Endodermal cell (in vitro differentiated cells): ENCODE data around the gene ABCD4. TPM values are rescaled to one million over a fixed set of nuclear protein-coding genes. Genes with fewer than 3 reads are reported as not detected.

ENCODE experiments used
- DNase-seq: peaks from one replicate; pipeline ENCODE4 v3.0.0-alpha.2; 2017
- H3K27ac ChIP-seq: 2 replicates; pipeline ENCODE4 v1.5.1; 2013; ENCODE audit warnings: mild to moderate bottlenecking, low read depth, low read length, moderate library complexity
- H3K27me3 ChIP-seq: 2 replicates; pipeline ENCODE4 v1.6.1; 2013; ENCODE audit warnings: mild to moderate bottlenecking, low read length, moderate library complexity; ENCODE audit not compliant: insufficient read depth, control insufficient read depth, poor library complexity, severe bottlenecking
- H3K36me3 ChIP-seq: 2 replicates; pipeline ENCODE4 v1.7.0; 2013; ENCODE audit warnings: mild to moderate bottlenecking, low read length, moderate library complexity; ENCODE audit not compliant: control insufficient read depth, insufficient read depth
- H3K4me1 ChIP-seq: one replicate; pipeline ENCODE4 v1.7.0; 2013; ENCODE audit warnings: low read length; ENCODE audit not compliant: control insufficient read depth, insufficient read depth
- H3K4me3 ChIP-seq: 2 replicates; pipeline ENCODE4 v1.5.1; 2013; ENCODE audit warnings: mild to moderate bottlenecking, low read length, moderate library complexity
- H3K9ac ChIP-seq: 2 replicates; pipeline ENCODE4 v1.6.1; 2013; ENCODE audit warnings: mild to moderate bottlenecking, low read length, moderate library complexity; ENCODE audit not compliant: poor library complexity, severe bottlenecking; ENCODE audit errors: extremely low read depth
- H3K9me3 ChIP-seq: 2 replicates; pipeline ENCODE4 v1.6.1; 2013; ENCODE audit warnings: mild to moderate bottlenecking, low read length, moderate library complexity; ENCODE audit not compliant: control insufficient read depth
- H3K27ac Mint-ChIP-seq: 2 replicates; pipeline ENCODE4 v1.8.0; 2020; ENCODE audit warnings: mixed read lengths
- H3K27me3 Mint-ChIP-seq: 2 replicates; pipeline ENCODE4 v1.8.0; 2021; ENCODE audit warnings: mild to moderate bottlenecking, mixed read lengths; ENCODE audit not compliant: insufficient read depth
- H3K36me3 Mint-ChIP-seq: 2 replicates; pipeline ENCODE4 v1.8.0; 2020; ENCODE audit warnings: low read depth, mixed read lengths
- H3K4me1 Mint-ChIP-seq: 2 replicates; pipeline ENCODE4 v1.8.0; 2020; ENCODE audit warnings: mixed read lengths
- H3K4me3 Mint-ChIP-seq: 2 replicates; pipeline ENCODE4 v1.8.0; 2020; ENCODE audit warnings: mild to moderate bottlenecking, moderate library complexity, mixed read lengths
- H3K9me3 Mint-ChIP-seq: 2 replicates; pipeline ENCODE4 v1.8.0; 2020; ENCODE audit warnings: mild to moderate bottlenecking, mixed read lengths
- WGBS, 2 experiments: methylation state at CpG; one replicate each; pipeline versions ENCODE4 v1.1.5 to v1.1.7; 2013; ENCODE audit warnings: missing lambda C conversion rate in 2 of 2, mixed read lengths in 1 of 2; ENCODE audit not compliant: insufficient coverage in 1 of 2, insufficient read length in 1 of 2; 5-methylcytosine and 5-hydroxymethylcytosine counted together
- total RNA-seq, 2 donors: library from RNA; stranded (reverse); fragmentation: NEBNext Ultra II Directional in 1 of 2; extraction: Animal tissue kit (Norgen Biotek cat#: 25700) in 1 of 2; gene quantifications; 2 replicates in 1 of 2; 3 replicates in 1 of 2; pipeline ENCODE4 v1.2.1, GENCODE V29; 2021
- TF ChIP-seq, protein P1 (sequence below): fragments of 200-600 bp; sonication (generic); conservative IDR thresholded peaks from 2 replicates; pipeline ENCODE4 v1.5.0; 2021; ENCODE audit warnings: antibody characterized with exemption, mild to moderate bottlenecking

ABCD4 gene
- total RNA-seq, 2 donors from 2014 or later: 153 to 239 TPM

DNA sequence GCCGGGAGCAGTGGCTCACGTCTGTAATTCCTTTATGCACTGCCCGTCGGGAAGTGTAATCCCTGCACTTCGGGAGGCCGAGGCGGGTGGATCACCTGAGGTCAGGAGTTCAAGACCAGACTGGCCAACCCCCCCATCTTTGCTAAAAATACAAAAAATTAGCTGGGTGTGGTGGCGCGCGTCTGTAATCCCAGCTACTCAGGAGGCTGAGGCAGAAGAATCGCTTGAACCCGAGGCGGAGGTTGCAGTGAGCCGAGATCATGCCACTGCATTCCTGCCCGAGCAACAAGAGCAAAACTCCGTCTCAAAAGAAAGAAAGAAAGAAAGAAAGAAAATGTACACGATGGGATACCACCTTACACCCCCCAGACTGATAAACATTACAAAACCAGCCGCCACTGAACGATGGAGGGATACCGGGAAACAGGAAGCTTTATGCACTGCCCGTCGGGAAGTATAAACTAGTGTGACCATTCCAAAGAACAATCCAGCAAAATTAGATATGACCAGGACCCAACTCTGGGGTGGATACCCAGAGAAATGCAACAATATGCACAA lies 1.1 kb downstream of the ABCD4 start:
- no peaks in the 10 kb centered on the region for H3K9me3 ChIP-seq
- no peaks in the 10 kb centered on the region for H3K27me3 ChIP-seq
- H3K9me3 Mint-ChIP-seq: no peaks in the 10 kb centered on the region
- H3K4me1 Mint-ChIP-seq: peaks cover 19% of the 10 kb centered on the region
- peak overlapping the region; percentile 82 for H3K9ac ChIP-seq
- peaks cover 6% of the 10 kb centered on the region for H3K27me3 Mint-ChIP-seq
- H3K27ac Mint-ChIP-seq: peak overlapping the region; percentile 86
- peak overlapping the region; percentile 87 for H3K4me3 Mint-ChIP-seq
- 28 to 31% methylated on average over 16 to 21 of the region's 22 CpGs for WGBS, 2 experiments
- H3K4me3 ChIP-seq: peak overlapping the region; percentile 100
- H3K27ac ChIP-seq: no peak overlapping the region
- H3K4me1 ChIP-seq: no peaks in the 10 kb centered on the region
- DNase-seq: no peak
- peaks cover 35% of the 10 kb centered on the region for H3K36me3 ChIP-seq
- peaks cover 34% of the 10 kb centered on the region for H3K36me3 Mint-ChIP-seq
- TF ChIP-seq, protein P1, sequence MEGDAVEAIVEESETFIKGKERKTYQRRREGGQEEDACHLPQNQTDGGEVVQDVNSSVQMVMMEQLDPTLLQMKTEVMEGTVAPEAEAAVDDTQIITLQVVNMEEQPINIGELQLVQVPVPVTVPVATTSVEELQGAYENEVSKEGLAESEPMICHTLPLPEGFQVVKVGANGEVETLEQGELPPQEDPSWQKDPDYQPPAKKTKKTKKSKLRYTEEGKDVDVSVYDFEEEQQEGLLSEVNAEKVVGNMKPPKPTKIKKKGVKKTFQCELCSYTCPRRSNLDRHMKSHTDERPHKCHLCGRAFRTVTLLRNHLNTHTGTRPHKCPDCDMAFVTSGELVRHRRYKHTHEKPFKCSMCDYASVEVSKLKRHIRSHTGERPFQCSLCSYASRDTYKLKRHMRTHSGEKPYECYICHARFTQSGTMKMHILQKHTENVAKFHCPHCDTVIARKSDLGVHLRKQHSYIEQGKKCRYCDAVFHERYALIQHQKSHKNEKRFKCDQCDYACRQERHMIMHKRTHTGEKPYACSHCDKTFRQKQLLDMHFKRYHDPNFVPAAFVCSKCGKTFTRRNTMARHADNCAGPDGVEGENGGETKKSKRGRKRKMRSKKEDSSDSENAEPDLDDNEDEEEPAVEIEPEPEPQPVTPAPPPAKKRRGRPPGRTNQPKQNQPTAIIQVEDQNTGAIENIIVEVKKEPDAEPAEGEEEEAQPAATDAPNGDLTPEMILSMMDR: no peak

DNA sequence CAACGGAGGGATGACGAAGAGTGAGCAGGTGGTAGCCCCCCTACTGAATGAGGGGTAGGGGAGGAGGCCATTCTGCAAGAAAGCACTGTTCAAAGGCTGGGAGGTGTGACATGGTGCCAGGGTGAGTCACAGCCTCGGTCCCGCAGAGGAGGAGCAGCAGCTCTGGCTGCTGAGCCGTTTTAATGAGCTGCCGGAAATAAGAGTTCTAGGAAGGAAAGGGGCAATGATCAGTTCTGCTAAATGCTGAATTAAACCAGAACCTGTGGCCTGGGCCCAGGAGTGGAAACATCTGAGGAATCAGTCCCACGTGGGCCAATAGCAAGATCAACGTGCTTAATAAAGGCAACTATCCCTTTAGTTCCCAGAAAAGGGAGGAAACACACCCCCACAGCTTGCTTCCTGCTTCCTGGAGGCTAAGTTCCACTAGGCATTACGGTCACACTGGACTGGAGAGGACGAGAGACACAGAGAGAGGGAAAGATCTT lies 3.6 kb downstream of the ABCD4 start:
- no peaks in the 10 kb centered on the region for H3K27me3 Mint-ChIP-seq
- Histone ChIP-seq H3K4me3 (peak overlapping the region; percentile 47), H3K27ac (no peak overlapping the region), H3K4me1 (no peaks in the 10 kb centered on the region), H3K9ac (peak overlapping the region; percentile 8), H3K27me3 (no peaks in the 10 kb centered on the region), H3K9me3 (no peaks in the 10 kb centered on the region), H3K36me3 (peaks cover 56% of the 10 kb centered on the region)
- H3K36me3 Mint-ChIP-seq: peaks cover 57% of the 10 kb centered on the region
- WGBS, 2 experiments: 72 to 75% methylated on average over 8 to 10 of the region's 10 CpGs
- H3K9me3 Mint-ChIP-seq: no peaks in the 10 kb centered on the region
- peak overlapping the region; percentile 25 for H3K4me3 Mint-ChIP-seq
- H3K27ac Mint-ChIP-seq: peak overlapping the region; percentile 84
- peaks cover 33% of the 10 kb centered on the region for H3K4me1 Mint-ChIP-seq
- TF ChIP-seq, protein P1: no peak
- DNase-seq: peak; percentile 88

GRCh38 chr14:74297986-74298385 lies 4.7 kb downstream of the ABCD4 start:
- peaks cover 33% of the 10 kb centered on the region for H3K4me1 Mint-ChIP-seq
- Histone ChIP-seq H3K4me1 (peaks cover under 1% of the 10 kb centered on the region), H3K4me3 (no peak overlapping the region), H3K9me3 (no peaks in the 10 kb centered on the region), H3K36me3 (peaks cover 66% of the 10 kb centered on the region), H3K27me3 (no peaks in the 10 kb centered on the region), H3K9ac (no peak overlapping the region), H3K27ac (no peak overlapping the region)
- TF ChIP-seq, protein P1: no peak
- H3K27me3 Mint-ChIP-seq: no peaks in the 10 kb centered on the region
- no peak overlapping the region for H3K27ac Mint-ChIP-seq
- H3K4me3 Mint-ChIP-seq: no peak overlapping the region
- DNase-seq: no peak
- no peaks in the 10 kb centered on the region for H3K9me3 Mint-ChIP-seq
- H3K36me3 Mint-ChIP-seq: peaks cover 60% of the 10 kb centered on the region
- 85 to 94% methylated on average over 10 of the region's 10 CpGs for WGBS, 2 experiments
